ENCODE measurements around the gene ZNF337.

- no peak for TF ChIP-seq EZH2 (IDR thresholded peaks at IDR 0.05; ENCODE audit: borderline replicate concordance, low read length)
- no peak for TF ChIP-seq CTCF (conservative IDR thresholded peaks at IDR 0.05 in 1 of 2, IDR thresholded peaks at IDR 0.05 in 1 of 2; ENCODE audit: extremely low read depth in 1 of 2, insufficient read depth in 1 of 2, low read depth in 1 of 2, low read length in 2 of 2)
Measured at GRCh38 chr20:25720285-25720684, 23.6 kb upstream of the ZNF337 start.

Measured in mammary epithelial cell (primary cell).